Prostate gland (tissue), 2 donors: ENCODE measurements around the gene KIFBP. TPM values are rescaled to one million over a fixed set of nuclear protein-coding genes. Genes with fewer than 3 reads are reported as not detected.

ENCODE experiments used
- DNase-seq: peaks from one replicate; pipeline ENCODE4 v3.0.0-alpha.2; 2019; ENCODE audit warnings: low spot score
- H3K27ac ChIP-seq, 2 donors: fragments of 200-600 bp; sonication (generic); 2 replicates each; pipeline ENCODE4 v1.5.1; 2017 to 2019
- H3K27me3 ChIP-seq: fragments of 200-600 bp; sonication (generic); replicated peaks from 2 replicates; pipeline ENCODE4 v1.5.1; 2019; ENCODE audit not compliant: insufficient read depth
- H3K36me3 ChIP-seq, 2 donors: fragments of 200-600 bp; sonication (generic); 1 replicate in 1 of 2; 2 replicates in 1 of 2; pipeline versions ENCODE4 v1.5.1 to v1.8.1; 2017 to 2019
- H3K4me1 ChIP-seq: fragments of 200-600 bp; sonication (generic); replicated peaks from 2 replicates; pipeline ENCODE4 v1.5.1; 2019
- H3K4me3 ChIP-seq, 2 donors: fragments of 200-600 bp; sonication (generic); 2 replicates each; pipeline ENCODE4 v1.5.1; 2017 to 2019
- H3K9me3 ChIP-seq: fragments of 200-600 bp; sonication (generic); 2 replicates; pipeline ENCODE4 v1.5.1; 2017
- CTCF ChIP-seq, 4 experiments: fragments of 200-600 bp in 2 of 4; fragments of 450-650 bp in 2 of 4; sonication (generic) in 2 of 4; IDR thresholded peaks; 1 replicate in 3 of 4; 2 replicates in 1 of 4; pipeline ENCODE4 v1.5.1; 2016 to 2019; ENCODE audit warnings: antibody characterized with exemption in 4 of 4, mild to moderate bottlenecking in 2 of 4, moderate library complexity in 2 of 4
- POLR2A ChIP-seq: fragments of 450-650 bp; IDR thresholded peaks from one replicate; pipeline ENCODE4 v1.6.1; 2016; ENCODE audit warnings: antibody characterized with exemption, mild to moderate bottlenecking
- POLR2AphosphoS5 ChIP-seq: sonication (generic); formaldehyde crosslinking; IDR thresholded peaks from one replicate; pipeline ENCODE4 v1.6.1; 2017; ENCODE audit warnings: antibody characterized with exemption
- WGBS: methylation state at CpG from one replicate; pipeline ENCODE4 v1.1.5; 2018; 5-methylcytosine and 5-hydroxymethylcytosine counted together
- intact Hi-C: fragments of 100-400 bp; cut with DNase I; formaldehyde crosslinking; loops from one replicate; pipeline ENCODE4 v1.14.2; 2022
- total RNA-seq, 2 donors: library from RNA; depleted of rRNA; stranded (reverse); fragments of >200 nt; gene quantifications; one replicate each; pipeline ENCODE4 v1.1.0, GENCODE V29; 2016

KIFBP gene
- total RNA-seq, 2 donors from 2014 or later, result 37.3 to 46.7 TPM

- TF ChIP-seq POLR2A (no peak), CTCF (IDR thresholded peaks at IDR 0.05) (no peak), POLR2AphosphoS5 (no peak)
- Histone ChIP-seq H3K27me3 (no peaks in the 10 kb centered on the region), H3K36me3 (no peaks in the 10 kb centered on the region), H3K4me1 (no peaks in the 10 kb centered on the region), H3K9me3 (no peaks in the 10 kb centered on the region), H3K27ac (peak overlapping the region; percentile 70 to 71), H3K4me3 (peak overlapping the region; percentile 74 to 88)
- no peak for DNase-seq
- intact Hi-C loops, result no loop called here
- 3% methylated on average over 16 of the region's 16 CpGs for WGBS
Observed at GRCh38 chr10:68955355-68955831, 33.2 kb upstream of the KIFBP start.

GRCh38 chr10:68955832-68956532 lies 32.6 kb upstream of the KIFBP start, which contains the start of gene DDX21:
Gene DDX21 (plus strand): TSS chr10:68956170. CDS start chr10:68956226, 56 bp downstream.
- under 1% methylated on average over 51 of the region's 53 CpGs for WGBS
- Histone ChIP-seq H3K4me3 (peak within 1 kb of the TSS; percentile 74 to 88), H3K36me3 (no peaks in the 10 kb centered on the region), H3K4me1 (no peaks in the 10 kb centered on the region), H3K27me3 (no peaks in the 10 kb centered on the region), H3K9me3 (no peaks in the 10 kb centered on the region), H3K27ac (peak within 1 kb of the TSS; percentile 70 to 71)
- intact Hi-C loops, result no loop called here
- peak; percentile 90 for DNase-seq
- TF ChIP-seq POLR2AphosphoS5 (peak; percentile 93), POLR2A (peak; percentile 23), CTCF (IDR thresholded peaks at IDR 0.05) (peak in 3 of 4 experiments; percentile 37 to 60 (median 55))

GRCh38 chr10:68957284-68957615 lies 31.4 kb upstream of the KIFBP start:
- WGBS, result 68% methylated on average over 7 of the region's 7 CpGs
- DNase-seq, result no peak
- peak overlapping the region in 1 of 2 donors; percentile 70 for H3K27ac ChIP-seq

GRCh38 chr10:68957654-68958053 lies 30.9 kb upstream of the KIFBP start:
- WGBS, result 79% methylated on average over 3 of the region's 3 CpGs
- Histone ChIP-seq H3K4me3 (no peak overlapping the region), H3K9me3 (no peaks in the 10 kb centered on the region), H3K27me3 (no peaks in the 10 kb centered on the region), H3K27ac (no peak overlapping the region), H3K4me1 (no peaks in the 10 kb centered on the region), H3K36me3 (no peaks in the 10 kb centered on the region)
- intact Hi-C loops, result no loop called here
- no peak for DNase-seq
- TF ChIP-seq POLR2A, result no peak
- TF ChIP-seq POLR2AphosphoS5, result no peak
- TF ChIP-seq CTCF (IDR thresholded peaks at IDR 0.05), result no peak

More at GRCh38 chr10:68957284-68957615, 31.4 kb upstream of the KIFBP start:
- intact Hi-C loops, result no loop called here
- Histone ChIP-seq H3K4me3 (peak overlapping the region; percentile 74 to 88), H3K9me3 (no peaks in the 10 kb centered on the region), H3K4me1 (no peaks in the 10 kb centered on the region), H3K36me3 (no peaks in the 10 kb centered on the region), H3K27me3 (no peaks in the 10 kb centered on the region)
- TF ChIP-seq CTCF (IDR thresholded peaks at IDR 0.05) (no peak), POLR2A (no peak), POLR2AphosphoS5 (no peak)
